PC-3 (cell line): ENCODE measurements around the gene KIF18B.

ENCODE experiments used
- EZH2 ChIP-seq: fragments of 300-600 bp; sonication (generic); IDR thresholded peaks from one replicate; pipeline ENCODE4 v1.6.1; 2017; ENCODE audit warnings: antibody characterized with exemption, mild to moderate bottlenecking, low read length; ENCODE audit not compliant: unreplicated experiment
- EZH2phosphoT487 ChIP-seq: fragments of 300-600 bp; sonication (generic); IDR thresholded peaks from 2 replicates; pipeline ENCODE4 v1.6.1; 2018; ENCODE audit warnings: mild to moderate bottlenecking, antibody characterized with exemption, low read length, borderline replicate concordance
- TF ChIP-seq, protein P1 (sequence below): fragments of 300-600 bp; sonication (generic); conservative IDR thresholded peaks from 2 replicates; pipeline ENCODE4 v1.5.1; 2017; ENCODE audit warnings: antibody characterized with exemption, low read depth, mild to moderate bottlenecking, low read length

- TF ChIP-seq, protein P1, sequence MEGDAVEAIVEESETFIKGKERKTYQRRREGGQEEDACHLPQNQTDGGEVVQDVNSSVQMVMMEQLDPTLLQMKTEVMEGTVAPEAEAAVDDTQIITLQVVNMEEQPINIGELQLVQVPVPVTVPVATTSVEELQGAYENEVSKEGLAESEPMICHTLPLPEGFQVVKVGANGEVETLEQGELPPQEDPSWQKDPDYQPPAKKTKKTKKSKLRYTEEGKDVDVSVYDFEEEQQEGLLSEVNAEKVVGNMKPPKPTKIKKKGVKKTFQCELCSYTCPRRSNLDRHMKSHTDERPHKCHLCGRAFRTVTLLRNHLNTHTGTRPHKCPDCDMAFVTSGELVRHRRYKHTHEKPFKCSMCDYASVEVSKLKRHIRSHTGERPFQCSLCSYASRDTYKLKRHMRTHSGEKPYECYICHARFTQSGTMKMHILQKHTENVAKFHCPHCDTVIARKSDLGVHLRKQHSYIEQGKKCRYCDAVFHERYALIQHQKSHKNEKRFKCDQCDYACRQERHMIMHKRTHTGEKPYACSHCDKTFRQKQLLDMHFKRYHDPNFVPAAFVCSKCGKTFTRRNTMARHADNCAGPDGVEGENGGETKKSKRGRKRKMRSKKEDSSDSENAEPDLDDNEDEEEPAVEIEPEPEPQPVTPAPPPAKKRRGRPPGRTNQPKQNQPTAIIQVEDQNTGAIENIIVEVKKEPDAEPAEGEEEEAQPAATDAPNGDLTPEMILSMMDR = no peak
- TF ChIP-seq EZH2 (no peak), EZH2phosphoT487 (no peak)
Observed at GRCh38 chr17:44925731-44926697, 21.6 kb downstream of the KIF18B start.
